Central memory CD8-positive, alpha-beta T cell (primary cell): ENCODE data around the gene HTR1B.

Source experiments
- ATAC-seq: fragments of 150-1000 bp; cut with Tn5 transposase; replicated peaks from 2 replicates; pipeline ENCODE4 v1.10.0; 2022; ENCODE audit warnings: mild to moderate bottlenecking, moderate FRiP score, moderate number of reproducible peaks; ENCODE audit not compliant: poor library complexity, severe bottlenecking; ENCODE audit errors: extremely low read depth
- DNase-seq, 2 donors: peaks; one replicate each; pipeline ENCODE4 v3.0.0; 2021; ENCODE audit warnings: low spot score in 2 of 2
- H3K27ac Mint-ChIP-seq: one replicate; pipeline ENCODE4 v1.8.0; 2022; ENCODE audit warnings: low read depth, mild to moderate bottlenecking, moderate library complexity, mixed read lengths
- H3K27me3 Mint-ChIP-seq: one replicate; pipeline ENCODE4 v1.8.0; 2022; ENCODE audit warnings: mixed read lengths
- H3K36me3 Mint-ChIP-seq: one replicate; pipeline ENCODE4 v1.8.0; 2022; ENCODE audit warnings: mild to moderate bottlenecking, moderate library complexity, mixed read lengths; ENCODE audit not compliant: insufficient read depth
- H3K4me1 Mint-ChIP-seq: one replicate; pipeline ENCODE4 v1.8.0; 2022; ENCODE audit warnings: mixed read lengths
- H3K4me3 Mint-ChIP-seq: one replicate; pipeline ENCODE4 v1.8.0; 2022; ENCODE audit warnings: mild to moderate bottlenecking, moderate library complexity, mixed read lengths
- H3K9me3 Mint-ChIP-seq: one replicate; pipeline ENCODE4 v1.8.0; 2022; ENCODE audit warnings: mixed read lengths

The HTR1B gene, protein sequence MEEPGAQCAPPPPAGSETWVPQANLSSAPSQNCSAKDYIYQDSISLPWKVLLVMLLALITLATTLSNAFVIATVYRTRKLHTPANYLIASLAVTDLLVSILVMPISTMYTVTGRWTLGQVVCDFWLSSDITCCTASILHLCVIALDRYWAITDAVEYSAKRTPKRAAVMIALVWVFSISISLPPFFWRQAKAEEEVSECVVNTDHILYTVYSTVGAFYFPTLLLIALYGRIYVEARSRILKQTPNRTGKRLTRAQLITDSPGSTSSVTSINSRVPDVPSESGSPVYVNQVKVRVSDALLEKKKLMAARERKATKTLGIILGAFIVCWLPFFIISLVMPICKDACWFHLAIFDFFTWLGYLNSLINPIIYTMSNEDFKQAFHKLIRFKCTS

DNA sequence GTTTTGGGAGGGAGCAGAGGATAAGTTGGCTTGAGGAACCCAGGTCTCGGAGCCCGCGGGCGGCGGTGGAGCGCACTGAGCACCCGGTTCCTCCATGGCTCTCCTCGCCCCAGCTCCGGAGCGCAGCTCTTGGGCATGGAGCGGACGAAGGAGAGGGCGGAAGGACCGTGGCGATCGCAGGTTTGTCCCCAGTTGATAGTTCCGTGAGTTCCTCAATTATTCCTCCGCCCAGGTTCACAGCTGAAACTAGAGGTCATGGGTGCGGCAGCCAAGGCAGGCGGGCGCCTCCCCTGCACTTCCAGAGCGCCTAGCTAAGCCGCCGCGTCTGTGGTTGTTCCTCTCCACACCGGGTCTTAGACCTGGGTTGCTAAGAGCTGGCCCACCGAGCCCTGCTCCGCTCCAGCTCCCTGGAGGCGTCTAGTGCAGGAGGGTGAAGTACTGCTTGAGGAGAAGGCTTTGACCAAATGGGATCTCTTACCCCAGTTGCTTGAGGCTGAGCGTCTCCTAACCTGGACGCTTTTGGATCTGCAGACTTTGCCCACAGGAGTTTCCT is at the start of gene HTR1B:
Gene HTR1B (minus strand): TSS at position 184 of the 553 bp plus-strand sequence. CDS start 88 bp downstream, at position 96.
- H3K9me3 Mint-ChIP-seq = no peaks in the 10 kb centered on the region
- H3K4me3 Mint-ChIP-seq = peak within 1 kb of the TSS; percentile 58
- H3K27me3 Mint-ChIP-seq = peaks cover 52% of the 10 kb centered on the region
- no peak within 1 kb of the TSS for H3K27ac Mint-ChIP-seq
- peaks cover 23% of the 10 kb centered on the region for H3K4me1 Mint-ChIP-seq
- no peak for DNase-seq
- peaks cover 6% of the 10 kb centered on the region for H3K36me3 Mint-ChIP-seq
- ATAC-seq = no peak

- H3K4me3 Mint-ChIP-seq = no peak overlapping the region
Observed at GRCh38 chr6:77512554-77512953, 49.3 kb upstream of the HTR1B start.

DNA sequence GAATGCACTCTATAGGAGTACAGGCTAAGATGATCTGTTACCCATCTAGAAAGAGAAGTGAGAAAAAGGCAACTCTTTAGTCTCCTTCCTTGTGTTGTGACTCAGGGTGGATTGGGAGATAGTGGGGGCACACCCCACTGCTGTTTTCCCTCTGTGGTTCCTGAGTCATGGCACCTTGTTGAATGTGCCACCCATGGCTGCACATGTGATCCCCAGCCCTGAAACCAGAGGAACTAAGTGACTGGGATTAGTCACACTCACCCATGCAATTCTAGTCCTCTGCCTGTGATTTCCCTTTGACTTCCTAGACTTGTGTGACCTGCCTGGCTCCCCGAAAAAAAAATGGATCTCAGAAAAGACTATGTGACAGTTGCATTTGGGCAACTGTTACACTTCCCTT is 48.6 kb upstream of the HTR1B start:
- ATAC-seq (no peak), DNase-seq (no peak)
- H3K27ac Mint-ChIP-seq = no peak overlapping the region
- peaks cover 17% of the 10 kb centered on the region for H3K9me3 Mint-ChIP-seq
- H3K4me3 Mint-ChIP-seq = no peak overlapping the region
- H3K4me1 Mint-ChIP-seq = no peaks in the 10 kb centered on the region
- H3K36me3 Mint-ChIP-seq = peaks cover 2% of the 10 kb centered on the region
- no peaks in the 10 kb centered on the region for H3K27me3 Mint-ChIP-seq

More at GRCh38 chr6:77512554-77512953, 49.3 kb upstream of the HTR1B start:
- Mint-ChIP-seq H3K27ac (no peak overlapping the region), H3K27me3 (no peaks in the 10 kb centered on the region), H3K9me3 (peaks cover 13% of the 10 kb centered on the region), H3K4me1 (no peaks in the 10 kb centered on the region), H3K36me3 (no peaks in the 10 kb centered on the region)
- DNase-seq = no peak
- ATAC-seq = no peak

GRCh38 chr6:77502981-77503380 is 39.7 kb upstream of the HTR1B start:
- ATAC-seq = no peak
- DNase-seq = no peak
- H3K4me1 Mint-ChIP-seq = no peaks in the 10 kb centered on the region
- no peaks in the 10 kb centered on the region for H3K27me3 Mint-ChIP-seq
- H3K4me3 Mint-ChIP-seq = no peak overlapping the region
- peaks cover 6% of the 10 kb centered on the region for H3K9me3 Mint-ChIP-seq
- H3K36me3 Mint-ChIP-seq = peaks cover 2% of the 10 kb centered on the region
- no peak overlapping the region for H3K27ac Mint-ChIP-seq

- Mint-ChIP-seq H3K4me3 (no peak overlapping the region), H3K27me3 (no peaks in the 10 kb centered on the region), H3K9me3 (no peaks in the 10 kb centered on the region), H3K36me3 (no peaks in the 10 kb centered on the region), H3K27ac (no peak overlapping the region), H3K4me1 (no peaks in the 10 kb centered on the region)
- ATAC-seq (no peak), DNase-seq (no peak)
Observed at GRCh38 chr6:77492530-77492929, 29.2 kb upstream of the HTR1B start.

DNA sequence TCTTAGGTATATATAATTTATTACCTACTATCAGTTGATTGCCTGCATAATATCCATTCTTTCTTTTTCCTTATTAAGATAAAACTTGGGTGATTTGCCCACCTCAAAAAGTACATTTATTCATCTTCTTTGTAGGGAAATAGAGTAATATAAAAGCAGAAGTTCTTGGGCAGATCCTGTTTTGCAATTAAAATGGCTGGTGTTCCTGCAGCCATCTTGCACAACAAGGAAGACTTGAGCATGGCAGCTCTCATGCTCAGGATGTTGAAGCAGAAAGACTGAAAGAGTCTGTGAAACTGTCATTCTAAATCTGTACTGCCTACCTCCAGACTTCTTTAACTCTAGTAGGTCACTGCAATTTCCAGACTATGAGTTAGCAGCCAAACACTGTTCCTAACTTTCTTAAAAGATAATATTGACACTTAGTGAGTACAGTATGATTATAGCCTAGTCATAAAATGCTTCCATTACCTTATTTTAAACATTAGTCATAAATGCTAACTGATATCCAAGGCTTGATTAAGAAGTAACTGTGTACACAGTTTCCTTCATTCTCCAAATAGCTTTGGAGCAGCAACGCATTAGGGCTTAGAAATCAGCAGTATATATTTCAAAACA is 24.6 kb upstream of the HTR1B start:
- no peak overlapping the region for H3K4me3 Mint-ChIP-seq
- H3K27me3 Mint-ChIP-seq = no peaks in the 10 kb centered on the region

DNA sequence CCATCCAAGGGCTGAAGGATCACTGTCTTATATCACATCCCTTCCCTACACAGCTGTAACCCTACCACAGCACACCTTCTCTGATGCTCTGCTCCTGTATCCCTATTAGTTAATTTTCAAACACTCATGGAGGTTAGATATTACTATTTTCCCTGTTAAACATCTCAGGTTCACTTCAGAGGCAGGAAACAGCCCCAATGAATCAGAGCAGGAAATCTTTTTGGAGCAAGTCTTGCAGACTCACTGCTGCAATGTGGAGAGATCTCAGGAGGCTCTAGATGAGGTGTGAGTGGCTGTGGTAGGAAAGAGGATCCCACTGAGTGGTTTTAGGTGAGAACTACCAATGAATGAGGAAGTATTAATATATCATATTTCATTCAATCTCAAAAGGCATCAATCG is 19.7 kb upstream of the HTR1B start:
- Mint-ChIP-seq H3K27ac (no peak overlapping the region), H3K27me3 (no peaks in the 10 kb centered on the region), H3K9me3 (no peaks in the 10 kb centered on the region), H3K4me1 (no peaks in the 10 kb centered on the region), H3K4me3 (no peak overlapping the region), H3K36me3 (no peaks in the 10 kb centered on the region)
- ATAC-seq (no peak), DNase-seq (no peak)

More for the DNA sequence above, 24.6 kb upstream of the HTR1B start:
- Mint-ChIP-seq H3K36me3 (no peaks in the 10 kb centered on the region), H3K9me3 (no peaks in the 10 kb centered on the region), H3K4me1 (no peaks in the 10 kb centered on the region), H3K27ac (no peak overlapping the region)
- ATAC-seq (no peak), DNase-seq (no peak)

GRCh38 chr6:77474973-77475372 is 11.7 kb upstream of the HTR1B start:
- Mint-ChIP-seq H3K4me1 (peaks cover 9% of the 10 kb centered on the region), H3K27ac (no peak overlapping the region), H3K36me3 (peaks cover 2% of the 10 kb centered on the region), H3K9me3 (no peaks in the 10 kb centered on the region), H3K4me3 (no peak overlapping the region), H3K27me3 (no peaks in the 10 kb centered on the region)
- no peak for ATAC-seq
- no peak for DNase-seq

GRCh38 chr6:77474286-77474956 is 11.1 kb upstream of the HTR1B start:
- H3K36me3 Mint-ChIP-seq = peaks cover 2% of the 10 kb centered on the region
- no peaks in the 10 kb centered on the region for H3K9me3 Mint-ChIP-seq
- H3K27ac Mint-ChIP-seq = no peak overlapping the region
- peak overlapping the region; percentile 66 for H3K4me3 Mint-ChIP-seq
- peaks cover 9% of the 10 kb centered on the region for H3K4me1 Mint-ChIP-seq
- DNase-seq = no peak
- no peak for ATAC-seq
- no peaks in the 10 kb centered on the region for H3K27me3 Mint-ChIP-seq

- H3K27me3 Mint-ChIP-seq = peaks cover 10% of the 10 kb centered on the region
- ATAC-seq (no peak), DNase-seq (no peak)
- no peak overlapping the region for H3K4me3 Mint-ChIP-seq
- H3K27ac Mint-ChIP-seq = no peak overlapping the region
- peaks cover 18% of the 10 kb centered on the region for H3K4me1 Mint-ChIP-seq
- no peaks in the 10 kb centered on the region for H3K9me3 Mint-ChIP-seq
- H3K36me3 Mint-ChIP-seq = peaks cover 3% of the 10 kb centered on the region
Observed at GRCh38 chr6:77470983-77471382, 7.7 kb upstream of the HTR1B start.

GRCh38 chr6:77468939-77469338 is 5.6 kb upstream of the HTR1B start:
- Mint-ChIP-seq H3K9me3 (no peaks in the 10 kb centered on the region), H3K4me3 (no peak overlapping the region), H3K36me3 (peaks cover 6% of the 10 kb centered on the region), H3K27me3 (peaks cover 30% of the 10 kb centered on the region), H3K4me1 (peaks cover 13% of the 10 kb centered on the region), H3K27ac (no peak overlapping the region)
- no peak for ATAC-seq
- DNase-seq = no peak

DNA sequence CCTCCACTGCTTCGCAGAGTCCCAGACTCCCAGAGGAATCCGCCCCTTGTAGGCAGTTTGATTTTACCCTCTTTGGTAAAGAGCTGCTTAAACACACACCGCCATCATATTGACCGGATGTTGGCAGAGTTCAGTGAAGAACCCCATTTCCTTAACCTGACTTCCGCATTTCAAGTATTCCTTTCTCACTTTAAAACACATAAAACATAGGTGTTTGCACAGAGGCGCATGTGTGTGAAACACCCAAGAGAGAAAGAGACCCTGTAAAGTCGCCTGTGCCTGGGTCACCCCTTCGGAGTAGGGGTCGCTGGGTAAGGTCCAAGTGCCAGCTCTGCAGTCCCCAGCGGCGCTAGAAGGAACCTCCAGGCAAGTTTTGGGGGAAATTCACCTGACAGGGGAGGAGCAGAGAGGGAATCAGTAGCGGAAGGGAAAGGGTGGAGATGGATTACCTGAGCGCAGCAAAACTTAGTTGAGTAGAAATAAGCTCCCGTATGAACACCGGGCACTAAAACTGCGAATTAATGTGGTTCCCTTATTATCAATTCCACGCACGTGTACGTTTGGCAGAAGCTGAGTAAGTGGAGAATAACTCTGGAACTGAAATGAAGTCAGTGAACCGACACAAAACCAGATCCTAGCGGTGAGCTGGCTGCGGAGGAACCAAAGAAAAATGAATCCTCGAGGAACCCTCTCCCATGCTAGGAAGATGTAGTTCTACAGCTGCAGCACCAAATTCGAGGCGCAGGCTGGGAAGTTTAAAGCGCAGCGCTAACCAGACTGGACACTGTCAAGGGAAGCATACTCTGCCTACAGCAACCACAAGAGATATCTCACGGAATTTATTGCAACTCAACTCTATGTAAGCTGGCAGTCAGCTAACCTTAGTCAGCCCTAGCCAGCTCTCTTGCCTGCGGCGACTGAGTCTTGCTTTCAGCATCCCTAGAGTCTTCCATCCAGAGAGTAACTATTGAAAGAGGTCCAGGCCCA is 3.5 kb upstream of the HTR1B start:
- Mint-ChIP-seq H3K4me3 (peak overlapping the region; percentile 76), H3K27ac (peak overlapping the region; percentile 8), H3K27me3 (peaks cover 48% of the 10 kb centered on the region), H3K9me3 (no peaks in the 10 kb centered on the region), H3K4me1 (peaks cover 23% of the 10 kb centered on the region), H3K36me3 (peaks cover 6% of the 10 kb centered on the region)
- ATAC-seq = no peak
- DNase-seq = no peak
